Bronchial epithelial cell (primary cell): ENCODE results near the gene MYO3B. TPM values are rescaled to one million over a fixed set of nuclear protein-coding genes. Genes with fewer than 3 reads are reported as not detected.

ENCODE experiments used
- DNase-seq: peaks from one replicate; pipeline ENCODE4 v3.0.0-alpha.2; 2010; ENCODE audit warnings: low read depth
- FAIRE-seq: peaks from 2 replicates; lab custom pipeline; 2011; peaks lifted over from hg19 to GRCh38; lab: Jason Lieb, UNC
- H3K27me3 ChIP-seq: 2 replicates; pipeline ENCODE4 v1.5.1; 2011; ENCODE audit warnings: low read length; ENCODE audit not compliant: control insufficient read depth, insufficient read depth
- H3K36me3 ChIP-seq: 2 replicates; pipeline ENCODE4 v1.5.1; 2011; ENCODE audit warnings: low read length; ENCODE audit not compliant: control insufficient read depth, insufficient read depth
- H3K4me3 ChIP-seq: 2 replicates; pipeline ENCODE4 v1.5.1; 2011; ENCODE audit warnings: mild to moderate bottlenecking, low read depth, low read length, control low read depth
- CTCF ChIP-seq: IDR thresholded peaks from 2 replicates; pipeline ENCODE4 v1.5.1; 2011; ENCODE audit warnings: mild to moderate bottlenecking, moderate library complexity, low read length, control low read depth, inconsistent platforms; ENCODE audit not compliant: insufficient read depth, severe bottlenecking
- total RNA-seq: library from RNA; depleted of rRNA; stranded (reverse); fragments of >200 nt; gene quantifications from 2 replicates; pipeline ENCODE4 v1.2.1, GENCODE V29; 2014

Gene MYO3B
- total RNA-seq, 1 donor from 2014 or later = under 0.01 TPM

DNA sequence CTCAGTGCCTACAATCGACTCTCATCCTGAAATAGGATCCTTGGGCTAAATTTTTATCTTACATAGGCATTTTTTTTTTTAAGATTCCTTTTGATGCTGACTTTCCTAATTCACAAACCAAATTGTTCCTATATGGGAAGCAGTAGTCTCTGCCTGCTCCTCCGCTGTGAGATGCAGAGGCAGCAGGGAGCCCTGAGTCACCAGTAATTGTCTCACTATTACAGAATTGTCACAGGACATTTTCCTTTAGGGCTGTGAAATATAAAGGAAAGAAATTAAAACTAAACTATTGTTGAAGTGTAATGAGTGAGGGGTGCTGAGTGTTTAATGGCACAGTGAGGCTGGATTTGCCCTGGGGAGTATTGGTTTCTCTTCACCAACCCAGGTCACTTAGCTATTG lies 63.8 kb downstream of the MYO3B start:
- Histone ChIP-seq H3K36me3 (no peaks in the 10 kb centered on the region), H3K4me3 (no peak overlapping the region), H3K27me3 (peaks cover 3% of the 10 kb centered on the region)
- no peak for DNase-seq
- FAIRE-seq = no peak
- no peak for TF ChIP-seq CTCF

GRCh38 chr2:170243118-170243837 lies 65.3 kb downstream of the MYO3B start:
- H3K36me3 ChIP-seq = no peaks in the 10 kb centered on the region
- DNase-seq (no peak), FAIRE-seq (no peak)
- no peak for TF ChIP-seq CTCF
- no peak overlapping the region for H3K4me3 ChIP-seq
- peaks cover 3% of the 10 kb centered on the region for H3K27me3 ChIP-seq

- Histone ChIP-seq H3K36me3 (no peaks in the 10 kb centered on the region), H3K27me3 (peaks cover 3% of the 10 kb centered on the region), H3K4me3 (no peak overlapping the region)
- DNase-seq (no peak), FAIRE-seq (no peak)
- TF ChIP-seq CTCF = no peak
These were observed 66.0 kb downstream of the MYO3B start for GRCh38 chr2:170243898-170244297.

- H3K27me3 ChIP-seq = peaks cover 3% of the 10 kb centered on the region
- DNase-seq = no peak
- no peak for TF ChIP-seq CTCF
- FAIRE-seq = no peak
- no peak overlapping the region for H3K4me3 ChIP-seq
- H3K36me3 ChIP-seq = no peaks in the 10 kb centered on the region
These were observed 66.6 kb downstream of the MYO3B start for GRCh38 chr2:170244555-170244954.

DNA sequence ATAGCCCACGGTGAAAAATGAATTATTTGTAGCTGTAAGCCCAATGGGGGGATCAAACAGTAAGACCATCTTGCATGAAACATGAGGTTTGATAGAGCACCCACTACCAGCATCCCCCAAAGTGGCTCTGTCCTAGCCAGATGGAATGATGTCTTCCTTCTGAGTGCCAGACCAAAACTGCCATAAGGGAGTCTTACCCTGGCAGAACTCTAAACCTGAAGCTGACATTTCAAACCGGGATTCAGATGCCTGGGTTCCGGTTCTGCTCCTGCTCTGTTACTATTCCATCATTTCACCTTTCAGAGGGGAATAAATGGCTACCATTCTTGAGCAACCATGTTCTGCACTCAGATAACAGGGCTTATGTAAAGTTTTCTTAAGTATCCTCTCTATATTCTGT lies 67.4 kb downstream of the MYO3B start:
- DNase-seq (no peak), FAIRE-seq (no peak)
- TF ChIP-seq CTCF = no peak
- Histone ChIP-seq H3K27me3 (peaks cover 3% of the 10 kb centered on the region), H3K4me3 (no peak overlapping the region), H3K36me3 (no peaks in the 10 kb centered on the region)

DNA sequence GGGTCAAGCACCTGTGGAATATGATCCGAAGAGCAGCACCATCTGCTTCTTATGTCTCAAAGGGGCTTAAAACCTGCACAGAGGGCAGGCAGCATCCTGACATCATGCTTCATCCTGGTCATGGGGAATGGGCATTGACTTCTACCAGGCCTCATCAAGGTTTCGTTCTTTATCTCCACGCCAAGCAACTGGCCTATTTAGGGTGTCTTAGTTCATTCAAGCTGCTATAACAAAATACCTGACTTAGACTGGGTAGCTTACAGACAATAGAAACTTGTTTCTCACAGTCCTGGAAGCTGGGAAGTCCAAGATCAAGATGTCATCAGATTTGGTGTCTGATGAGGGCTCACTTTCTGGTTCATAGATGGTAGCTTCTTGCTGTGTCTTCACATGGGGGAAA lies 69.4 kb downstream of the MYO3B start:
- FAIRE-seq = no peak
- H3K4me3 ChIP-seq = no peak overlapping the region
- H3K36me3 ChIP-seq = no peaks in the 10 kb centered on the region
- no peak for DNase-seq
- peaks cover 3% of the 10 kb centered on the region for H3K27me3 ChIP-seq
- TF ChIP-seq CTCF = no peak
